OCI-LY1 (cell line): ENCODE results near the gene TRPC4.

Source experiments
- H2AFZ ChIP-seq: fragments of 200-600 bp; sonication (generic), shearing (Covaris generic); 2 replicates; pipeline ENCODE4 v1.6.0; 2014; ENCODE audit warnings: antibody characterized with exemption, mild to moderate bottlenecking, low read length
- H3F3A ChIP-seq: fragments of 200-600 bp; sonication (generic), shearing (Covaris generic); 2 replicates; pipeline ENCODE4 v1.6.0; 2014; ENCODE audit warnings: mild to moderate bottlenecking, antibody characterized with exemption, low read length, moderate library complexity; ENCODE audit not compliant: insufficient read depth
- H3K27ac ChIP-seq: fragments of 200-600 bp; sonication (generic); 2 replicates; pipeline ENCODE4 v1.5.1; 2014; ENCODE audit warnings: low read length, mixed run types, mild to moderate bottlenecking, low read depth; ENCODE audit not compliant: poor library complexity, severe bottlenecking
- H3K27me3 ChIP-seq: fragments of 200-600 bp; sonication (generic); 2 replicates; pipeline ENCODE4 v1.6.0; 2014; ENCODE audit warnings: antibody characterized with exemption, mild to moderate bottlenecking, low read length, moderate library complexity; ENCODE audit not compliant: insufficient read depth
- H3K36me3 ChIP-seq: fragments of 200-600 bp; sonication (generic); 2 replicates; pipeline ENCODE4 v1.6.1; 2014; ENCODE audit warnings: mild to moderate bottlenecking, antibody characterized with exemption, low read length, moderate library complexity, mixed read lengths; ENCODE audit not compliant: insufficient read depth
- H3K4me1 ChIP-seq: fragments of 200-600 bp; sonication (generic); 2 replicates; pipeline ENCODE4 v1.5.1; 2014; ENCODE audit warnings: mild to moderate bottlenecking, low read length, moderate library complexity; ENCODE audit not compliant: insufficient read depth, severe bottlenecking
- H3K4me2 ChIP-seq: fragments of 200-600 bp; sonication (generic), shearing (Covaris generic); 2 replicates; pipeline ENCODE4 v1.6.1; 2014; ENCODE audit warnings: low read length
- H3K4me3 ChIP-seq: fragments of 200-600 bp; sonication (generic); 2 replicates; pipeline ENCODE4 v1.5.1; 2014; ENCODE audit warnings: low read length, low read depth, mild to moderate bottlenecking, mixed read lengths; ENCODE audit not compliant: poor library complexity, severe bottlenecking
- H3K79me2 ChIP-seq: fragments of 200-600 bp; shearing (Covaris generic); 2 replicates; pipeline ENCODE4 v1.6.1; 2016; ENCODE audit warnings: mixed run types, low read length, mixed read lengths; ENCODE audit not compliant: insufficient read depth
- H3K9ac ChIP-seq: fragments of 200-600 bp; sonication (generic), shearing (Covaris generic); 2 replicates; pipeline ENCODE4 v1.6.1; 2014; ENCODE audit warnings: mild to moderate bottlenecking, low read length, mixed read lengths
- H3K9me2 ChIP-seq: fragments of 200-600 bp; sonication (generic), shearing (Covaris generic); 2 replicates; pipeline ENCODE4 v1.6.1; 2014; ENCODE audit warnings: low read depth, mild to moderate bottlenecking, low read length, mixed read lengths
- H3K9me3 ChIP-seq: fragments of 200-600 bp; shearing (Covaris generic); 2 replicates; pipeline ENCODE4 v1.6.1; 2014; ENCODE audit warnings: low read length, mixed read lengths
- H4K20me1 ChIP-seq: fragments of 200-600 bp; sonication (generic), shearing (Covaris generic); 2 replicates; pipeline ENCODE4 v1.6.0; 2016; ENCODE audit warnings: mild to moderate bottlenecking, low read length; ENCODE audit not compliant: insufficient read depth
- EZH2 ChIP-seq: fragments of 200-600 bp; sonication (generic), shearing (Covaris generic); IDR thresholded peaks from 2 replicates; pipeline ENCODE4 v1.8.0; 2017; ENCODE audit warnings: borderline replicate concordance, mixed run types, mild to moderate bottlenecking, antibody characterized with exemption, low read length, moderate library complexity, mixed read lengths
- TF ChIP-seq, protein P1 (sequence below): fragments of 200-600 bp; sonication (generic), shearing (Covaris generic); IDR thresholded peaks from 2 replicates; pipeline ENCODE4 v1.5.1; 2017; ENCODE audit warnings: mild to moderate bottlenecking, antibody characterized with exemption, low read length, moderate library complexity, mixed read lengths

The TRPC4 gene

DNA sequence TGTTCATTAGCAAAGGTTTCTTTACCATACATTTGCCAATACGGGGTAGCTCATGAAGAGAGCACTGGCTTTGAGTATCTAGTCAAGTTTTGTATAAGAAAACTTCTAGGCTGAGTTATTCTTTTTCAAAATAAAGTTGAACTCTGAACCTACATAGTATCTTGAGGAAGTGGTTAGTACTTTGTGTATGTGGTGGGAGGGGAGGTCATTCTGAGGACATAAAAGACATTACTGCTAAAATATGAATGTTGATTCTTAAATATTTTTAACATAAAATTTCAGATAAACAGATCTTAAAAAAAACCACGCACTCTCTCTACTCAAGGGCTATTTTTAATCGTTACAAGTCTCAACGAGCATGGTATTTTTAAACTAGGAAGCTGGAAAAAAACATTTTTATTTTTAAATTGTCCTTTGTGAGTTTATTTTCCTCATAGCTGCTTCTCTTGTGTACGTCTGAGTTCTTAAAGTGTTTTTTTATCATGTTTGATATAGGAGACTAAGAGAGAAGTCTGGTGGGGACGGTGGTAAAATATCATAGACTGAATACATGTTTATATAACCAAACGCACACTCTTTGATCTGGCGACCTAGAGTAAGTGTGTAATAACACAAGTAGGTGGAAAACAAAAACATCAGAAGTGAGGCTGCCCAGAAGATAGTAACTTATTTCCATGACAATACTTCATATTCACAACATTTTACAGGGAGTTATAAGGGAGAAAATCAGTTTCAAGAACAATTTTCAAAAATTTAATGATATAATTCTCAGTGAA, 153.0 kb downstream of the TRPC4 start:
- Histone ChIP-seq H3K27me3 (no peaks in the 10 kb centered on the region), H3K36me3 (no peaks in the 10 kb centered on the region), H3K9me3 (no peaks in the 10 kb centered on the region), H3K4me1 (no peaks in the 10 kb centered on the region), H3K4me3 (no peak overlapping the region), H2AFZ (no peak overlapping the region), H3K4me2 (no peak overlapping the region), H3K79me2 (no peaks in the 10 kb centered on the region), H3K27ac (no peak overlapping the region), H3K9ac (no peak overlapping the region), H4K20me1 (no peaks in the 10 kb centered on the region), H3K9me2 (no peaks in the 10 kb centered on the region), H3F3A (no peaks in the 10 kb centered on the region)
- TF ChIP-seq, protein P1, sequence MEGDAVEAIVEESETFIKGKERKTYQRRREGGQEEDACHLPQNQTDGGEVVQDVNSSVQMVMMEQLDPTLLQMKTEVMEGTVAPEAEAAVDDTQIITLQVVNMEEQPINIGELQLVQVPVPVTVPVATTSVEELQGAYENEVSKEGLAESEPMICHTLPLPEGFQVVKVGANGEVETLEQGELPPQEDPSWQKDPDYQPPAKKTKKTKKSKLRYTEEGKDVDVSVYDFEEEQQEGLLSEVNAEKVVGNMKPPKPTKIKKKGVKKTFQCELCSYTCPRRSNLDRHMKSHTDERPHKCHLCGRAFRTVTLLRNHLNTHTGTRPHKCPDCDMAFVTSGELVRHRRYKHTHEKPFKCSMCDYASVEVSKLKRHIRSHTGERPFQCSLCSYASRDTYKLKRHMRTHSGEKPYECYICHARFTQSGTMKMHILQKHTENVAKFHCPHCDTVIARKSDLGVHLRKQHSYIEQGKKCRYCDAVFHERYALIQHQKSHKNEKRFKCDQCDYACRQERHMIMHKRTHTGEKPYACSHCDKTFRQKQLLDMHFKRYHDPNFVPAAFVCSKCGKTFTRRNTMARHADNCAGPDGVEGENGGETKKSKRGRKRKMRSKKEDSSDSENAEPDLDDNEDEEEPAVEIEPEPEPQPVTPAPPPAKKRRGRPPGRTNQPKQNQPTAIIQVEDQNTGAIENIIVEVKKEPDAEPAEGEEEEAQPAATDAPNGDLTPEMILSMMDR = no peak
- TF ChIP-seq EZH2 = no peak

DNA sequence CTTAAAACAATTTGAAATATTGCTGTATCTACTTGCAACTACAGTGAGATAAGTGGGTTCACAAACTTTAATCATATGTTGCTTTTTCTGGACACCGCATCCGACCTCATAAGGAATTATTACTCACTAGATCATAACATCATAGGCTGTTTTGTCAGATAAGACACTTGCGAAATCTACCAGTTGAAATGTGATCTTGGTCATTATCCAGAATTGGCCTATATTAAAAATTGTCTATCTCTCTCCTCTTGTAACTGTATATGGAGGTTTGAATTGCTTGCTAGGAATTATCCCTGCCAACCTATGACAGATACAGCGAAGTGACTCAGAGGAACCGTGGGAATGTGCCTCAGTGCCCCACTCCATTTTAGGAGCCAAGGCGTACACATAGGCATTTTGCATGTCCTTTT, 154.0 kb downstream of the TRPC4 start:
- Histone ChIP-seq H3K27me3 (no peaks in the 10 kb centered on the region), H3K9me2 (no peaks in the 10 kb centered on the region), H3K4me3 (no peak overlapping the region), H3K4me2 (no peak overlapping the region), H3F3A (no peaks in the 10 kb centered on the region), H3K27ac (no peak overlapping the region), H3K4me1 (no peaks in the 10 kb centered on the region), H3K36me3 (no peaks in the 10 kb centered on the region), H4K20me1 (no peaks in the 10 kb centered on the region), H2AFZ (no peak overlapping the region), H3K9ac (no peak overlapping the region), H3K9me3 (no peaks in the 10 kb centered on the region), H3K79me2 (no peaks in the 10 kb centered on the region)
- TF ChIP-seq, protein P1 = no peak
- TF ChIP-seq EZH2 = no peak

DNA sequence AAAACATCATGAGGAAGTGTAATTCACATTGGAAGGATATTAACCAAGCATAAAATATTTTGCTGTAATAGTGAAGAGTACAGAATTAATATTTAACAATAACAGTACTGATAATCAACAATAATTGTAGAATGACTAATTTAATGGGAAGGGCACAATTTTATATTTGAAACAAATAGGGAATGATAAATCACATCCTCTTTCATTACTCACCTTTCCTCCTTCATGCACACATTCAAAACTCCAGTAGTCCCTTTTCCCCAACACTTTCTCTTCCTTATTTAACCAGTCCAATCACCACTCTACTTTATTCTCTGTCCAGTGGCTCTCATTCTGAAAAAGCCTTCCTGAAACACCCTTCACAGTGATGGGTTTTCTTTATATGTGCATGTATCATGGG, 160.3 kb downstream of the TRPC4 start:
- Histone ChIP-seq H3K9me3 (no peaks in the 10 kb centered on the region), H3K36me3 (no peaks in the 10 kb centered on the region), H3K9me2 (no peaks in the 10 kb centered on the region), H2AFZ (no peak overlapping the region), H3K27ac (no peak overlapping the region), H3F3A (no peaks in the 10 kb centered on the region), H3K79me2 (no peaks in the 10 kb centered on the region), H3K27me3 (no peaks in the 10 kb centered on the region), H4K20me1 (no peaks in the 10 kb centered on the region), H3K4me1 (no peaks in the 10 kb centered on the region), H3K4me3 (no peak overlapping the region), H3K9ac (no peak overlapping the region), H3K4me2 (no peak overlapping the region)
- TF ChIP-seq, protein P1 = no peak
- no peak for TF ChIP-seq EZH2
